ENCODE measurements around the gene SLC25A1.

SLC25A1 gene

DNA sequence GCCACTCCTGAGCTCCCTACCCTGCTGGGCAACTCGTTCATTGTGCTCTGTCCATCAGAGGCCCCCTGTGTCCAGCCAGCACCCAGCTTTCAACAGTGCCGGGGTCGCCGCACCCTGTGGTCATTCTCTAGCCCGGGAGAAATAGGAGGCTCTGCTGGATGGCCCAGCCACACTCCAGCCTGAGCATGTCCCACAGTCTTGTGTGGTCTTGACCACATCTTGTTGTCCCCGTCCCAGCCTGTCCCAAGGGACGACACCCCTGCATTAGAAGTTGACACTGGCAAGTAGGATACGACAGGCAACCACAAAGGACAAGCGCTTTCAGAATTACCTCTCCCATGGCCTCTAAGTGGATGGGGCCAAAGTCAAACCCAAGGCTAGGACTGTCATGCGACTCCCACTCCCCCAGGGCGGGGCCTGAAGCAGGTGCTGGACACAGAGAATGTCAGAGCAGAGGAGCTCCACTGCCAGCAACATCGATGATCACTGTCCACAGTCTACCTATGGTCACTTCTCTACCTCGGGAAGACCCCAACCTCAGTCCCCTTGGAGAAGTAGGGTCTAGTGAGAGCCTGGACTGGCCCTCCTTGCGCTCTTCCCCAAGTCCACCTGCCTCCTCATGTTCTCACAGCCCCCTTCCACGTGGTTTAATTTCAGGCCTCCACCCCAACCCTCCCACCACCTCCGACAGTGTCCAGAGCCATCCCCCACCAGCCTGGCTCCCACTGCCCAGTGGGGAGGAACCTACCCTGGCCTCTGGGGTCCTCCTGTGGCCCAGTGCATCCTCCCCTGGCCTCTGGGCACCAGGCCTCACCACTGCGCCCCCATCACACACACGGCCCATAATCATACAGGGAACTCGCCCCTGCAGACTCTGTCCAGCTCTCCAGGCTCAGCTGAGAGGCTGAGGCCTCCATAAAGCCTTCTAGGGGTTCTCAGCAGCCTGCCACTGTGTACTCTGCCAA, 51.9 kb downstream of the SLC25A1 start:
- no peak for TF ChIP-seq ZNF274 (IDR thresholded peaks at IDR 0.05; ENCODE audit: low read depth, low read length)
- H3K4me3 ChIP-seq (ENCODE audit: low read length): no peak overlapping the region
